Putamen (tissue), 1 donor: ENCODE results near the gene HIBCH.

Experiments used
- DNase-seq: peaks from one replicate; pipeline ENCODE4 v3.0.0-alpha.2; 2016; ENCODE audit warnings: low spot score

HIBCH gene

DNA sequence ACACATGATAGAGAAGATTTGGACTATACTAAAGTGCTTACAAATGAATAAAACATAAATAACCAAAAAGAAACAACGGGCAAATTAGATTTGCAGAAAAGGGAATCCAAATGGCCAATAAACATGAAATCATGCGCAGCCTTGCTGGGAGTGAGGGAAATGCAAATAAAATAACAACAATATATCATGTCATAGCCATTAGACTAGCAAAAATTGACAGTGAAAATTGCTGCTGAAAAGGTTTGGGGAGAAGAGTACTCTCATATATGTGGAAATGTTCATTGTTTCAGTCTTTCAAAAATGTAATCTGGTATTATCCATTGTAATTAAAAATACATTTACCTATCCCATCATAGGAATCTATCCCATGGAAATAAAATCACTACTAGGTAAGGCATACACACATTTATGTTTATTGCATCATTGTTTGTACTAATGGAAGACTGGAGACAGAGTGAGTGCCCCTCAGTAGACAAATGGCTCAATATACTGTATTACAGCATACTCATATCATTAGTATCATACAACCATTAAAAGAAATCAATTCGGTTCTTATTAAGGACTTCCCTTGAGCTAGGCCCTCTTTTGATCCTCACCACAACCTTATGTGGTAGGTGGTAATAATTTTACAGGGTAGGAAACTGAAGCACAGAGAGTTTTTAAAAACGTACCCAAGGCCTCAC lies 163.0 kb downstream of the HIBCH start:
- no peak for DNase-seq
